Chondrocyte (in vitro differentiated cells): ENCODE results near the gene CHRD. TPM values are rescaled to one million over a fixed set of nuclear protein-coding genes. Genes with fewer than 3 reads are reported as not detected.

Experiments used
- DNase-seq: peaks from one replicate; pipeline ENCODE4 v3.0.0; 2021; ENCODE audit warnings: mixed read lengths, low spot score
- H3K27ac Mint-ChIP-seq: one replicate; pipeline ENCODE4 v1.8.0; 2021; ENCODE audit warnings: mild to moderate bottlenecking, moderate library complexity, mixed read lengths; ENCODE audit not compliant: unreplicated experiment
- H3K27me3 Mint-ChIP-seq: 2 replicates; pipeline ENCODE4 v1.8.0; 2021; ENCODE audit warnings: low read depth, mixed read lengths
- H3K36me3 Mint-ChIP-seq: 2 replicates; pipeline ENCODE4 v1.8.0; 2021; ENCODE audit warnings: low read depth, mixed read lengths
- H3K4me1 Mint-ChIP-seq: 2 replicates; pipeline ENCODE4 v1.8.0; 2021; ENCODE audit warnings: low read depth, mild to moderate bottlenecking, mixed read lengths
- H3K4me3 Mint-ChIP-seq: one replicate; pipeline ENCODE4 v1.8.0; 2021; ENCODE audit warnings: mild to moderate bottlenecking, moderate library complexity, mixed read lengths; ENCODE audit not compliant: unreplicated experiment
- H3K9me3 Mint-ChIP-seq: 2 replicates; pipeline ENCODE4 v1.8.0; 2021; ENCODE audit warnings: low read depth, mixed read lengths
- CTCF ChIP-seq: fragments of 200-600 bp; sonication (generic); IDR thresholded peaks from 2 replicates; pipeline ENCODE4 v1.5.0; 2021; ENCODE audit warnings: antibody characterized with exemption, mild to moderate bottlenecking, moderate library complexity
- total RNA-seq: library from RNA; stranded (reverse); gene quantifications from 3 replicates; pipeline ENCODE4 v1.2.1, GENCODE V29; 2021

Gene CHRD
- total RNA-seq, 1 donor from 2014 or later, result 1.5 TPM

GRCh38 chr3:184389384-184389783 is 9.5 kb downstream of the CHRD start:
- Mint-ChIP-seq H3K27ac (no peak overlapping the region), H3K4me1 (no peaks in the 10 kb centered on the region), H3K36me3 (peaks cover 2% of the 10 kb centered on the region), H3K27me3 (peaks cover 20% of the 10 kb centered on the region), H3K4me3 (no peak overlapping the region), H3K9me3 (no peaks in the 10 kb centered on the region)
- no peak for TF ChIP-seq CTCF
- no peak for DNase-seq

GRCh38 chr3:184389935-184390528 is 10.2 kb downstream of the CHRD start:
- Mint-ChIP-seq H3K4me3 (no peak overlapping the region), H3K27me3 (peaks cover 20% of the 10 kb centered on the region), H3K27ac (no peak overlapping the region), H3K36me3 (peaks cover 2% of the 10 kb centered on the region), H3K4me1 (no peaks in the 10 kb centered on the region), H3K9me3 (no peaks in the 10 kb centered on the region)
- no peak for TF ChIP-seq CTCF
- DNase-seq, result no peak

DNA sequence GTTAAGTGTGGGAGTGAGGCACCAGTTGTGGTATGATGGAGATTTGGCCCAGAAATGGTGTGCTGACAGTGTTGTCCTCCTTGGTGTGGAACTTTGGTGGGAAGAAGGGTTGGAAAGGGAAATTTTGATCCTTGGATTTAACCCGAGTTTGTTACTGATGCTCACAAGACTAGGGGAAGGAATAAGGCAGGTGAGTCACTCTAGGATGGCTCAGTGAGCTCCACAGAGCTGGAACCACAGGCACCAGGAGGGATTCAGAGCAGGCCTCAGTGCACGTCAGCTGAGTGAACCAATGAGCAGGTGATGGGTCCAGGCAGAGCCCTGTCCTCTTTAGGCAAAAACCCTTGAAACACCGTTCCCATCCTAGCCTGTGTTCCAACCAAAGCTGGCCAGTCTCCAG is 11.4 kb downstream of the CHRD start:
- no peaks in the 10 kb centered on the region for H3K9me3 Mint-ChIP-seq
- H3K36me3 Mint-ChIP-seq, result peaks cover 2% of the 10 kb centered on the region
- no peak for TF ChIP-seq CTCF
- peaks cover 20% of the 10 kb centered on the region for H3K27me3 Mint-ChIP-seq
- H3K4me1 Mint-ChIP-seq, result no peaks in the 10 kb centered on the region
- peak; percentile 32 for DNase-seq
- H3K27ac Mint-ChIP-seq, result no peak overlapping the region
- no peak overlapping the region for H3K4me3 Mint-ChIP-seq

DNA sequence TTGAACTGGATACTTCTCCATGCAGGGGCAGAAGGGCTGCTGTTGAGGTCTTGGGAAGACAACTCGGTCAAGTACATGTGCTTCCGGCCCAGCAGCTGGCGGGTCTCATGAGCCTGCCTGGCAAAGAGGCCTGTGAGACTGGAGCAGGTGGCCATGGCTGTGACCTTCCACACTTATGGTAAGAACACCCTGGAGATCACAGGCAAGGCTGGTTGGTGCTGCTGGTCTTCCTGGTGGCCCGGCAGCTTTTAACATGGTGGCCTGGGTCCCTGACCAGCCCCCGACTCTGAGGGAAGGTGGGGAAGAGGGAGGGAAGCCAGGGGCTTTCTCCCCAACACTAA is 15.4 kb downstream of the CHRD start:
- peak overlapping the region; percentile 45 for H3K27ac Mint-ChIP-seq
- peak; percentile 44 for DNase-seq
- no peak overlapping the region for H3K4me3 Mint-ChIP-seq
- no peak for TF ChIP-seq CTCF
- H3K27me3 Mint-ChIP-seq, result peaks cover 13% of the 10 kb centered on the region
- peaks cover 5% of the 10 kb centered on the region for H3K4me1 Mint-ChIP-seq
- no peaks in the 10 kb centered on the region for H3K9me3 Mint-ChIP-seq
- peaks cover 2% of the 10 kb centered on the region for H3K36me3 Mint-ChIP-seq

DNA sequence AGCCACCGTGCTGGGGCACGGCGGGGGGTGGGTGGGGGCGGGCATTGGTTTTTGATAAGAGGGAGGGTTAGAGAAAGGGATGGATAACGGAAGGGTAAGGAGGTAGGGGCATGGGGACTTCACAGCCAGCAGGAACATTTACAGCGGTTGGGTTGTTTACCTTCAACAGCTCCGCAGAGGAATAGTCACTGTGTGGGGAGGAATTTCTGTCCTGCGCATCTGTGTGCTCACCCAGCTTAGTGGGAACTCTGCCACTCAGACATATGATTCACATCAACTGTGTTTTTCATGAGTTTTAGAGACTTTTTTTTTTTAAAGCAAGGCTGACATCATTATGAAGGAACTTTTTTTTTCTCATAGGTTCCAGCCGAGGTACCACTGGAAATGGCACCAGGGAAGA is 19.6 kb downstream of the CHRD start:
- H3K9me3 Mint-ChIP-seq, result no peaks in the 10 kb centered on the region
- peak; percentile 12 for DNase-seq
- no peak overlapping the region for H3K4me3 Mint-ChIP-seq
- H3K36me3 Mint-ChIP-seq, result peaks cover 1% of the 10 kb centered on the region
- TF ChIP-seq CTCF, result no peak
- H3K27ac Mint-ChIP-seq, result peak overlapping the region; percentile 71
- peaks cover 5% of the 10 kb centered on the region for H3K4me1 Mint-ChIP-seq
- H3K27me3 Mint-ChIP-seq, result peaks cover 9% of the 10 kb centered on the region
